B cell (primary cell): ENCODE results near the gene SAMD1. TPM values are rescaled to one million over a fixed set of nuclear protein-coding genes. Genes with fewer than 3 reads are reported as not detected.

Experiments used
- ATAC-seq: fragments of 200-7000 bp; cut with Tn5 transposase; one replicate; pipeline ENCODE4 v1.10.0; 2021; ENCODE audit warnings: low read depth, mild to moderate bottlenecking, moderate number of reproducible peaks, moderate library complexity
- CTCF ChIA-PET: fragments of 350-600 bp; sonication (Branson Sonifier 250); formaldehyde crosslinking; loops from one replicate; lab custom pipeline; 2021; ENCODE audit warnings: antibody characterized with exemption, inconsistent platforms; lab: Charles Lee
- POLR2A ChIA-PET: fragments of 350-600 bp; sonication (Branson Sonifier 250); formaldehyde crosslinking; loops from one replicate; lab custom pipeline; 2021; ENCODE audit warnings: antibody characterized with exemption; lab: Charles Lee
- DNase-seq: peaks from one replicate; pipeline ENCODE4 v3.0.0; 2013
- H2AFZ ChIP-seq: 2 replicates; pipeline ENCODE4 v1.6.1; 2012; ENCODE audit warnings: mild to moderate bottlenecking, low read depth, low read length; ENCODE audit not compliant: insufficient read depth, poor library complexity, severe bottlenecking
- H3K27ac ChIP-seq, 2 donors: 1 replicate in 1 of 2; 2 replicates in 1 of 2; pipeline ENCODE4 v1.5.1; 2012 to 2013; ENCODE audit warnings: low read length in 2 of 2, mild to moderate bottlenecking in 2 of 2, moderate library complexity in 1 of 2
- H3K27me3 ChIP-seq, 4 experiments: fragments of 200-600 bp in 1 of 4; sonication (generic) in 1 of 4; replicated peaks in 1 of 4; 1 replicate in 2 of 4; 2 replicates in 2 of 4; pipeline versions ENCODE4 v1.6.1 to v1.7.0; 2013 to 2016; ENCODE audit warnings: low read length in 3 of 4, mild to moderate bottlenecking in 2 of 4, mixed read lengths in 1 of 4, moderate library complexity in 1 of 4; ENCODE audit not compliant: insufficient read depth in 4 of 4, control insufficient read depth in 3 of 4; ENCODE audit errors: control extremely low read depth in 1 of 4
- H3K36me3 ChIP-seq, 2 experiments: replicated peaks in 1 of 2; 1 replicate in 1 of 2; 2 replicates in 1 of 2; pipeline versions ENCODE4 v1.6.1 to v1.7.1; 2013; ENCODE audit warnings: low read length in 1 of 2; ENCODE audit not compliant: insufficient read depth in 2 of 2, control insufficient read depth in 1 of 2; ENCODE audit errors: control extremely low read depth in 1 of 2, extremely low read depth in 1 of 2
- H3K4me1 ChIP-seq, 2 donors: fragments of 200-600 bp in 1 of 2; sonication (generic) in 1 of 2; 1 replicate in 1 of 2; 2 replicates in 1 of 2; pipeline versions ENCODE4 v1.5.1 to v1.6.1; 2013 to 2017; ENCODE audit warnings: low read length in 2 of 2; ENCODE audit not compliant: control insufficient read depth in 2 of 2, insufficient read depth in 2 of 2
- H3K4me2 ChIP-seq: replicated peaks from 2 replicates; pipeline ENCODE3; 2012; ENCODE audit warnings: mild to moderate bottlenecking, low read depth, low read length; ENCODE audit not compliant: poor library complexity, severe bottlenecking
- H3K4me3 ChIP-seq, 5 experiments: fragments of 200-600 bp in 1 of 5; sonication (generic) in 1 of 5; 1 replicate in 3 of 5; 2 replicates in 2 of 5; pipeline versions ENCODE4 v1.5.1 to v1.7.0; 2011 to 2016; ENCODE audit warnings: low read length in 4 of 5, mild to moderate bottlenecking in 4 of 5, low read depth in 2 of 5, control low read depth in 1 of 5, moderate library complexity in 1 of 5; ENCODE audit not compliant: insufficient read depth in 1 of 5; ENCODE audit errors: control extremely low read depth in 1 of 5, extremely low read depth in 1 of 5
- H3K79me2 ChIP-seq: fragments of 200-600 bp; sonication (generic); one replicate; pipeline ENCODE4 v1.6.0; 2016; ENCODE audit warnings: low read length; ENCODE audit not compliant: control insufficient read depth, insufficient read depth
- H3K9ac ChIP-seq: fragments of 200-600 bp; sonication (generic); 2 replicates; pipeline ENCODE4 v1.6.1; 2017; ENCODE audit warnings: mild to moderate bottlenecking, low read length, moderate library complexity
- H3K9me3 ChIP-seq, 3 donors: one replicate each; pipeline versions ENCODE4 v1.6.1 to v1.7.1; 2013; ENCODE audit warnings: low read length in 2 of 3; ENCODE audit not compliant: control insufficient read depth in 2 of 3, insufficient read depth in 1 of 3; ENCODE audit errors: control extremely low read depth in 1 of 3
- H4K20me1 ChIP-seq: 2 replicates; pipeline ENCODE4 v1.6.0; 2012; ENCODE audit warnings: mild to moderate bottlenecking, low read length; ENCODE audit not compliant: insufficient read depth, control insufficient read depth, poor library complexity, severe bottlenecking
- H3K27ac Mint-ChIP-seq: one replicate; pipeline ENCODE4 v1.8.0; 2021; ENCODE audit warnings: mixed read lengths
- H3K27me3 Mint-ChIP-seq: one replicate; pipeline ENCODE4 v1.8.0; 2021; ENCODE audit warnings: mixed read lengths
- H3K4me1 Mint-ChIP-seq: one replicate; pipeline ENCODE4 v1.8.0; 2021; ENCODE audit warnings: mixed read lengths
- H3K4me3 Mint-ChIP-seq: one replicate; pipeline ENCODE4 v1.8.0; 2021; ENCODE audit warnings: mixed read lengths
- H3K9me3 Mint-ChIP-seq: one replicate; pipeline ENCODE4 v1.8.0; 2022; ENCODE audit warnings: mixed read lengths; ENCODE audit not compliant: insufficient read depth
- EZH2 ChIP-seq: IDR thresholded peaks from 2 replicates; pipeline ENCODE4 v1.6.1; 2012; ENCODE audit warnings: borderline replicate concordance, low read depth, mild to moderate bottlenecking, moderate library complexity, low read length; ENCODE audit not compliant: insufficient read depth, poor library complexity, severe bottlenecking
- WGBS: methylation state at CpG from one replicate; pipeline ENCODE4 v1.1.5; 2013; ENCODE audit warnings: missing lambda C conversion rate; ENCODE audit not compliant: insufficient coverage; 5-methylcytosine and 5-hydroxymethylcytosine counted together
- intact Hi-C: fragments of 100-400 bp; cut with micrococcal nuclease; formaldehyde crosslinking; loops from one replicate; pipeline ENCODE4 v1.10.0; 2022
- polyA plus RNA-seq: library from polyadenylated mRNA; depleted of rRNA; stranded (reverse); fragments of >200 nt; gene quantifications from 2 replicates; pipeline ENCODE4 v1.2.3, GENCODE V29; 2012
- total RNA-seq, 2 donors: library from RNA; stranded (reverse); fragments of 120-200 nt in 1 of 2; gene quantifications; 1 replicate in 1 of 2; 2 replicates in 1 of 2; pipeline versions ENCODE4 v1.2.3 to v1.2.4, GENCODE V29; 2013 to 2022
- TF ChIP-seq, protein P1 (sequence below): fragments of 200-600 bp; IDR thresholded peaks from one replicate; pipeline ENCODE4 v1.8.0; 2022; ENCODE audit warnings: antibody characterized with exemption, mild to moderate bottlenecking

SAMD1 gene
- total and polyA plus RNA-seq, 2 donors (not counting 1 experiment from before 2014, with no cell fraction given): 17.4 to 39.2 TPM

DNA sequence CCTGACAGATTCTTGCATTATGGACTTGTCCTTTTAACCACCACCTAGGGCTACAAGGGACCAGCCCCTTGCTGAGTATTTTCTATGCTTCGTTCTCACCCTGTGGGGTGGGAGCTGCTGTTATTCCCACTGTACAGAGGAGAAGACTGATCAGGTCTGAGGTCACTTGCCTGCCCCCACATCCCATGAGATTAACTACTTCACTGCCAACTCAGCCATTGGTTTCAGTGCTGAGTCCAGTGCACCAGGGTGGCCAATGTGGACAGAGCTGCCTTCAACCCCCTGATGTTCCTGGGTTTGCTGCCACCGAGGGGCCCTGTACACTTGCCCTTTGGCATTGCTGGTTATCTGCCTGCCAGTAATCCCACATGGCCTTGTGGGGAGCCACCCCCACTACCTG is 20.1 kb upstream of the SAMD1 start:
- POLR2A ChIA-PET: no interaction called here
- no peaks in the 10 kb centered on the region for H3K9me3 Mint-ChIP-seq
- Histone ChIP-seq H3K9ac (no peak overlapping the region), H3K4me3 (no peak overlapping the region), H3K27me3 (no peaks in the 10 kb centered on the region), H3K9me3 (no peaks in the 10 kb centered on the region), H3K4me2 (no peak overlapping the region), H2AFZ (no peak overlapping the region), H3K4me1 (peaks cover 14% of the 10 kb centered on the region in 2 donors), H3K36me3 (peaks cover 0 to 2% of the 10 kb centered on the region in 2 experiments), H3K27ac (no peak overlapping the region), H3K79me2 (peaks cover 45% of the 10 kb centered on the region), H4K20me1 (peaks cover 43% of the 10 kb centered on the region)
- H3K4me1 Mint-ChIP-seq: peaks cover 14% of the 10 kb centered on the region
- TF ChIP-seq EZH2: no peak
- TF ChIP-seq, protein P1, sequence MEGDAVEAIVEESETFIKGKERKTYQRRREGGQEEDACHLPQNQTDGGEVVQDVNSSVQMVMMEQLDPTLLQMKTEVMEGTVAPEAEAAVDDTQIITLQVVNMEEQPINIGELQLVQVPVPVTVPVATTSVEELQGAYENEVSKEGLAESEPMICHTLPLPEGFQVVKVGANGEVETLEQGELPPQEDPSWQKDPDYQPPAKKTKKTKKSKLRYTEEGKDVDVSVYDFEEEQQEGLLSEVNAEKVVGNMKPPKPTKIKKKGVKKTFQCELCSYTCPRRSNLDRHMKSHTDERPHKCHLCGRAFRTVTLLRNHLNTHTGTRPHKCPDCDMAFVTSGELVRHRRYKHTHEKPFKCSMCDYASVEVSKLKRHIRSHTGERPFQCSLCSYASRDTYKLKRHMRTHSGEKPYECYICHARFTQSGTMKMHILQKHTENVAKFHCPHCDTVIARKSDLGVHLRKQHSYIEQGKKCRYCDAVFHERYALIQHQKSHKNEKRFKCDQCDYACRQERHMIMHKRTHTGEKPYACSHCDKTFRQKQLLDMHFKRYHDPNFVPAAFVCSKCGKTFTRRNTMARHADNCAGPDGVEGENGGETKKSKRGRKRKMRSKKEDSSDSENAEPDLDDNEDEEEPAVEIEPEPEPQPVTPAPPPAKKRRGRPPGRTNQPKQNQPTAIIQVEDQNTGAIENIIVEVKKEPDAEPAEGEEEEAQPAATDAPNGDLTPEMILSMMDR: no peak
- DNase-seq (no peak), ATAC-seq (no peak)
- no peak overlapping the region for H3K27ac Mint-ChIP-seq
- H3K4me3 Mint-ChIP-seq: no peak overlapping the region
- 88% methylated on average over 1 of the region's 2 CpGs for WGBS
- no peaks in the 10 kb centered on the region for H3K27me3 Mint-ChIP-seq
- CTCF ChIA-PET: interaction anchor here (1.2 kb wide), 1 partner anchor 26 kb away, joined by 3 read pairs; the partner anchor contains the start of gene ASF1B
- intact Hi-C loops: no loop called here

DNA sequence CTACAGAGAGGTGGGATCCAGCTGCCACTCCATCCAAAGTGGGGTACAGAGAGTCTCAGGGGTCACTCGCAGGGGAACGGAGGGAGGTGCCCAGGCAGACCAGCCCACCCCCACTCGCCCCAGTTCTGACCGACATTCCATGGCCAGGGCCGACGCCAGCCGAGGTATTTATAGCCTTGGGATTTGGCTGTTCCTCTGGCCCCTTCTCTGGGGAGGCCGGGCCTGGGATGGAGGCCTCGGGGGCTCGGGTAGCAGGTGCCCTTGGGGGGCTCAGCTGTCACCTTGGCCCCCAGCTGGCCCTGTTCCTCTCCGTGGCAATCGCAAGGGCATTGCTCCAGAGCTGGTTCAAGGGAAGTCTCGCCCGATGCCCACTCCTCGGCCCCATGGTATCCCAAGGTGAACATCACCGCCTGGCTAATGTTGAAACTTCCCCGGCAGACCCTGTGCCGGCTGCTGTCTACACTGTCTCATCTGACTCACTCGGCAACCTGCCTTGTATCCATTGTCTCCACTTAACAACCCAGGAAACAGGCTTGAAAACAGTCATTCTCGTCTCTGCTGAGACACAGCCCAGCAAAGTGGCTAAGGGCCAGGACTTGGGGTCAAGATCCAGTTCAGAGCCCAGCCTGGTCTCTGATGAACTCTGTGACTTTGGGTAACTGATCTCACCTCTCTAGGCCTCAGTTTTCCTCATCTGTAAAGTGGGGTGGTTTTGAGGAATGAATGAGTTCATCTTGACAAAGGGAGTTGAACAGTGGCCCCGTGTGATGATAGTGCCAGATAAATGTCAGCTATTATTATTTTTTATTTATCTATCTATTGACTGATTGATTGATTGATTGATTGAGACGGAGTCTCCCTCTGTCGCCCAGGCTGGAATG is 17.3 kb upstream of the SAMD1 start:
- WGBS: 97% methylated on average over 21 of the region's 23 CpGs
- no peak overlapping the region for H3K9ac ChIP-seq
- peaks cover 0 to 10% of the 10 kb centered on the region in 2 experiments for H3K36me3 ChIP-seq
- H3K79me2 ChIP-seq: peaks cover 26% of the 10 kb centered on the region
- no peaks in the 10 kb centered on the region for H3K9me3 Mint-ChIP-seq
- H3K4me3 ChIP-seq: no peak overlapping the region
- CTCF ChIA-PET: no interaction called here
- DNase-seq: no peak
- H3K9me3 ChIP-seq: no peaks in the 10 kb centered on the region
- no peaks in the 10 kb centered on the region for H3K4me1 ChIP-seq
- H3K27me3 ChIP-seq: no peaks in the 10 kb centered on the region
- H3K27me3 Mint-ChIP-seq: no peaks in the 10 kb centered on the region
- H3K4me1 Mint-ChIP-seq: no peaks in the 10 kb centered on the region
- no peak overlapping the region for H3K4me2 ChIP-seq
- H3K27ac ChIP-seq: no peak overlapping the region
- TF ChIP-seq, protein P1: no peak
- no peak for TF ChIP-seq EZH2
- no peak overlapping the region for H2AFZ ChIP-seq
- no peak overlapping the region for H3K27ac Mint-ChIP-seq
- POLR2A ChIA-PET: no interaction called here
- ATAC-seq: no peak
- intact Hi-C loops: no loop called here
- no peak overlapping the region for H3K4me3 Mint-ChIP-seq
- peaks cover 15% of the 10 kb centered on the region for H4K20me1 ChIP-seq
